Stimulated activated CD4-positive, alpha-beta T cell treated with anti-CD3 and anti-CD28 coated beads, Interleukin-1b, Interleukin-23, amount 100 ng/mL, for 48 hours (primary cell): ENCODE measurements around the gene STARD13.

Experiments used
- DNase-seq: peaks from one replicate; pipeline ENCODE4 v3.0.0-alpha.2; 2020

Gene STARD13

DNA sequence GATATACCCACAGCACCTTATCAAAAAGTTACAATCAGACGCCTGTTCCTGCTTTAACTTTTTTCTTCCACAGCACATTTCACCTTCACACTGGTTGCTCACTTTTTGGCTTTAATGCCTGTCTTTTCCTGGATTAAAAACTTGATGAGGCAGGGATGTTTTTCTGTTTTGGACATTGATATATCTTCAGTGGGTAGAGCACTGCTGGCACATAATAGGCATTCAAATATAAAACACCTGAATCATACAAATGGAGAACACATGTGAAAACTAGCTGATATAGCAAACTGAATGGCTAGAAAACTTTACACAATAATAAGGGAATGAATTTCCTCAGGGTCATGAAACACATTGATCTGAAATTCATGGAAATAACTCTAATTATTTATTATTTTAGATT, 65.6 kb downstream of the STARD13 start:
- DNase-seq: no peak

DNA sequence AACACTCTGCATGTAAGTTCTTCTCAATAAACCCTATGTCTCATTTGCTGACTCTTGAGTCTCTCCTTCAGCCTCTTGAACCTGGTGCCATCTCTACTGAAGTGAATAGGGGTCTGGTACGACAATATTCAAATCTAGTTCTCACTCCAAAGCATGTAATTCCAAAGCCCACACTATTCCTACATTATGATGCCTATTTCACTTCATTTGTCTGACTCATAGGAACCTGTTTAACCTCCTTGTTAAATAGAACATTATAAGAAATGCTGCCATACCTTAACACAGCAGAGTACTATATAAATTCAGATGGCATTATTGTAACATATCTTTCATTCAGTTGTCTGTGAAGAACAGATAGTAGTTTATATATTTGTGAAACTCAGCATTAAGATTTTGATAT, 67.1 kb downstream of the STARD13 start:
- no peak for DNase-seq

DNA sequence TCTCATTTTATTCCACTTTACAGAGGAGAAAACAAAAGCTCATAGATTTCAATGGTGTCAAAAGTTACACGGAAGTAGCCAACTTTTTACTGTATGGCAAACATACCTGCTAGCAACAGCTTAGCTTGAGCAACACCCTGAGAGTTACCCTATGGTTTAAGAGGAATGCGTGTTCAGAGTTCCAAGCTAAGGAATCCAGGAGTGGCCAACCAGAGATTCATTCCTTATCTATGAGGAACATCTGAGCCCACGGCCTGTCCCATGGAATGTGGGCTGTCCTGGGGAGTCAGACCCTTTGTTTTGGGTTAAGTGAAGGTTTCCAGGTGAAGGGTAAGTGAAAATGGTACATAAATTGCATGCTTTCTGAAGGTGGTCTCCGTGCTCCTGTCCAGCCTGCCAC, 67.5 kb downstream of the STARD13 start:
- DNase-seq: no peak

DNA sequence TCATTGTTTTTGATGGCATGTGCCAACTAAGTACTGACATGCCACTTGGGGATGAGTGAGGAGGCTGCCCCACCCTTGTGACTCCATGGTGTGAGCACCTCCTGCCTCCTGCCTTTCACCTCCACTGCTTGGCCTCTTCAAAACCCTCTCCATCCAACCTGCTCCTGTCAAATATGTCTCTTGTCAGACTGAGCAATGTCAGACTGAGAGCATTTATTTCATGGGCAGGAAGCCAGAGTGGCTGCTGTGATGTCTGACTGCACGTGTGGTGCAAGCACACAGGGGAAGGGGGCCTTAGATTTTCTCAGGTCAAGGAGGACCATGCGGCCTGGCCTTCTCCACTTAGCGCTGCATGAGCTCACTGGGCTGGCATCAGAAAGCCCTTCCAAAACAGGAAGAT, 68.3 kb downstream of the STARD13 start:
- no peak for DNase-seq

DNA sequence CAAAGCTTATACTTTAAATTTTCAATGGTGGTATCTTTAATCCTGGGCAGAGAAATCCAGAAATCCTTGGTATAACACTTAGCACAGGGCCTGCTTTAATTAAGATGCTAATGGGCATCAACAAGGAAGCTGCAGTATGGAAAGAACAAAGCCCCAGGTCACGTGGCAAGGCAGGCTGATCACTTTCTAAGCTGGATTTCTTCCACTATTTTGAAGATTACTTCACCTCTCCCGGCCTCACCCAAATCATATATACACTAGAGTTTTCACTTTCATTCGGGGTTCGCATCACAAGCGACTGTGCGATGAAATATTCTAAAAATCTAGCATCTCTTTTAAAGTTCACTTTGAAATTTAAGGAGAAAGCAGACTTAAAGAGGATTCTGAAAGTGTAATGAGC, 71.8 kb downstream of the STARD13 start:
- no peak for DNase-seq

DNA sequence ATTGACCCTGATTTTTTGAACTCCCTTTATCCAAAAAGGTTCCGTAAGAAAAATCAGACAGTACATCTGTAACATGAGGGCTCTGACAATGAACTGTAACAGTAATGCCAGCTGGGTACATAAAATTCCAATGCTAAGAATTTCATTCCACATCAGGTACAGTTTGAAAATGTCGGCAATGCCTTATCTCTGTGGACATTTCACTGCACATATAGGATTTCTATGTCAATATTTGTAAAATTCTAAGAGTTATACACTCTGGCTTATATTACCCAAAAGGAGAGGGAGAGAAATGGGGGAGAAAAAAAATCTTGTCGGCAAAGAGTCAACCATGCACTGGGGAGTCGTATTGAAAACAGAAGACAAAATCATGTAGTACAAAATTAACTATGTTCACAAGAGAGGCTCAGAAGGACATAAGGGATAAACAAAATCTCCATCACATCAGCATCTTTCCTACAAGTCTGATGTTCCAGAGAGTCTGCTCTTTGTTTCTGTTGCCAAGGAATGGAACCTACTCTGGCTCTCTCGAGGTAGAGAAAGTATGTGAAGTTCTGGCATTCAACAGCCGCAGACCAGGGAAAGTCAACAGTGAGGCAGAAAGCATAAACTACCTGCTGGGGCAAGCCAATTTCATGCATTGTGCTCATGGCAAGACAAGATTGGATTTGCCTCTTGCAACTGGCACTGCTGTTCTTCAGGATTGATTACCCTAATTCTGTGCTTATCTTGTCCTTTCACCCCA, 72.4 kb downstream of the STARD13 start:
- no peak for DNase-seq

DNA sequence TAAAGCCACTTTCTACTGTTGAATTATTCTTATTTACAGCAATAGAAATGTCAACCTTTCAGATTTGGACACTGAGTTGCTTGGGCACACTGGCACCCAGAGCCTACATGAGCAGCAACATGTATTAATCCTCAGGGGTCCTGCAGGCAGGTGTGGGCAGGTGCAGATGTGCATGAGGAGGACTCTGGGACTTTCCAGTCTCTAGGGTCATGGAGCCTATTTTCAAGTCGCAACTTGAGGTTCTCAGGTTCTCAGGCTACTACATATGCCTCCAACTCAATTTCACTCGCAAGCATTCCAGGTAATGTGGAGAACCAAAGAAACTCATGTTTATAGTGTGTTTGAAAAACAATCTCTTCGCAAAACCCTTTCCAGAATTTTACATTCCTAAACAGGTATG, 73.2 kb downstream of the STARD13 start:
- DNase-seq: no peak

DNA sequence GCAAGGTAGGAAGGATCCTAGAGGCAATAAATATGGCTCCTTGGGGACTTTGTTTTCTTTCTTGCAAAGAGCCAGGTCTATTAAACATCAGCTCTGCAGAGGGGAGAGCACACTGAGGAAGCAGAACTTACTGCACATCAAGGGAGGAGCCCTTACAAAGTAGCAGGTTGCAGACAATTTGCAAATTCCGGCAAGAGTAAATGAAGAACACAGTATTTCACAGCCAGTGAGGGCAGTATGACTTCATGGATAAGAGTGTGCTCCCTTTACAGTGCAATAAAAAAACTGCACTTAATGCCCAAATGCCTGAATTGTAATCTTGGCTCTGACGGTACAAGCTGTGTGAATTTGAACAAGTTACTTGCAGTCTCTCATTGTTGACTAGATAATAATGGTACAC, 75.5 kb downstream of the STARD13 start:
- no peak for DNase-seq

DNA sequence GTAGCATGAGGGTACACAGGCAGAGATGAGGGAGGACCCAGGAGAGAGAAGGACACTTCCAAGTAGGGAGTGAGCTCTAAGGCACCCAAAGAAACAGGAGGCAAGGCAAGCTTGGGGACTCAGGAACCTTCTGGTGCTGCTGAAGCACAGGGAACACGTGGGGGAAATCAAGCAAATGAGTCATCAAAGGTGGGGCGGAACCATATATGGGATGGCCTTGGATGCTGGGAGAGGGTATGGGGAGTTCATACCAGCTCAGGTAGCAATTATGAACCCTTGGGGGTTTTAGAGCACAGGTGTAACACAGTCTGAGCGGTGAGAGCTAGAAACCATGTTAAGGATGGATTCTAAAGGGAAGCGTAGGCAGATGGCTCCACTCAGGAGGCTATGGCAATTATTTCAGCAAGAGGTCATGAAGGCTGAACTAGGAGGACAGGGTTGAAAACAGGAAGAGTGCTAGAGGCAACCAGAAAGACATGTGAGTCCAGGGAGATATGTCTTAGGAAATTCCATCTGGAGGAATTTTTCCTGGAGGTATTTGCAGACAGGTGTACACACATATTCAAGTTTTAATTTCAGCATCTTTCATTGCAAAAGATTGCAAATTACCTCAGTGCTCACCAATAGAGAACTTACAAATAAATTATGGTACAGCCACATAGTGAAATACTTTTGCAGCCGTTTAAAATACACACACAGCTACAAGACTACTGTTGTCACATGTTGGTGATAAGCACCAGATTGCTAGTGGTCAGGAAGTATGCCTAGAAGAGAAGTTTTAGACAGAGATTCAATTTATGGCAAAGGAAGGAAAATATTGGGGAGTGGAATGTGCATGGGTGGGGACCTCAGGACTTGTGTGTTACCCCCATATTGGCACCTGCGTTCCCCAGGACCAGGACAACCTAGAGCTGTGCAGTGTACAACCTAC, 77.0 kb downstream of the STARD13 start:
- no peak for DNase-seq

DNA sequence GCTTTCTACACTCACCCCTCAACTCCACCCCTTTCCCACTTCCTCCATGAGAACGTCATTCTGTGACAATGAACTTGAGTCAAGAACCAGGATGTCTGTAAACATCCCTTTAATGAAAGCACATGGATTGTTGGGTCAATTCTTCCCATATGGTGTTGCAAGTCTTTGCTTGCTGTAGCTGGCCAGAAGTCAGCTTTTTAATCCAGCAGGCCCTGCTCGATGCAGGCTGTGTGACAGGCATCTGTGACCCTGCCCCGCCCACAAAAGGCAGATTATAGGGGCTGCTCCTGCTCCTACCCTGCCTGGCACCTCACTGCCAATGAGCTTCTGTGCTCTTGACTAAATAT, 78.0 kb downstream of the STARD13 start:
- no peak for DNase-seq

DNA sequence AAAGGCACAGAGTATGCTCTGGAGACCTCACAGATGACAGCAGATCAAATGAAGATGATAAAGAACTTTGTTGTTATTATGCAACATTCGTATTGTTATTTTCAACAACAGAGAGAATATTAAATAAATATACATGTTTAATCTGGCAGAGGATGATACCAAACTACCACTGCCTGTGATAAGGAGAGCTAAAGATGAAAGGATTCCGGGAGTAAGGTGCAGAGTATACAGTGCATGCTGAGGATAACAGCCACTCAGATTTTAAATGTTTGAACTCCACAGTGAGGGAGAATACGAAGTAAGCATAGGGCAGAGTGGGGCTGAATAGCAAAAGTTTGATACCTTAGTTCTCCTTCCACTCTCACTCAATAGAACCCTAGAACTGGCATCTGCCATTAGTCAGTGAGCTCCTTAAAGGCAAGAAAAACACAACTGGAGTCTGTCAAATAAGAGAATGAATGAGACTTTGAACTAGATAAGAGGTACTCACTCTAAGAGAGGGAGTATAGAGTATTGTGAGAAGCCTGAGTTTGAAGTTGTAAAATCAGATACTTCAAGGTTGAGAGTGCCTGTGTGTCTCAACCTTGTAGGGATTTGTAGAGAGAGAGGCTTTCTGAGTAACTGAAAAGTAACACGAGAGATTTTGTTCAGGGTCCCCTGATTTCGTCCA, 78.5 kb downstream of the STARD13 start:
- DNase-seq: no peak

DNA sequence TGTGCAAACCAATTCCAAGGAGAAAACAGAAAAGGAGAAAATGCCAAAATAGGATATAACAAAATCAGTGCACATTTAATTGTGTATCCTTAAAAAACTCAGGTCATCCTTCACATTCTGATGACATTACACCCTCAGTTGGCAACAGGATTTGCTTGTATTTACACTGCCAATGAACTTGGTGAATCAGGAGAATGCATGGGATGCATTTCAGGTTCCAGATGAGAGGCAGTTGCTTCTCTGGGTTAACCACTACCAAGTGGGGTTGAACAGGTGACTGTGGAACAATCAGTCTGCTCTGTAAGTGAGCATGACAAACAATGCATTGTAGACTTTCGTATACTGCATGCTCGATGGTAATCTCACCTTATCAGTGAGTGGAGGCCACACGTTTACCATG, 79.1 kb downstream of the STARD13 start:
- DNase-seq: no peak

DNA sequence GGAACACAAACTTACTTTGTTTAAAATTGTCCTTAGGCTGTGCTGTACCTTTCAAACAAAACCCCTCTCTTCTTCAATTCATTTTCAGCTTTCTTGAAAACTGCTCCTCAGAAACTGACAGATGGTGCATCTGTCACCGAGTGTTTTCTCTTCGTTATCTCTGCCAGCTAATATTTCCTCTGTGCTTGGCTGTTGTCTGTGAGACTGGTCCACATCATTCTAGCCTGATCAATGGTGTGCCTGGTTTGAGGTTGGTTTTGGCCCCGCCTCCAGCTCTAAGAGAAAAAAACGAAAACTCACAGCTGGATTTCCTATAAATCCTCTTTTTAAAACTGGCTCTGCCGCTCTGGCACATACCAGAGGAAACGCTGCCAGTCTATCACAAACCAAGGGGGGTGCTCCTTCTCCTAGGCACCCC, 79.7 kb downstream of the STARD13 start:
- DNase-seq: no peak

DNA sequence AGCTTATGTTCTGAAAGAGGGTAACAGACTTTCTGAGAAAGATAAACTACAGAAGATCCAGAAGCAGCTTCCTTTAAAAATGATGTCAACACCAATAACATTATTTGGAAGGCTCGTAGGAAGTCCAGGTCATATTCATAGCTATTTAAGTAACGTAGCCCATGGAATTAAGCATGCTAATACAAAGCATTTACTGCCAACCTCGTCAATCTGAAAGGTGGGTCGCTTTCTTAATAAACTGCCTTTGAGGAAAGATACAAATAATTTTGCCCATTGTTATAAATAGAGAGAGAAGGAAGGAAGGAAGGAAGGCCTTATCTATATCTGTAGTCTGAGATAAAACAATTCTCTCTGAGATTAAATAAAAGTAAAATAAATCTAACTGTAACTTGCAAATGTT, 80.3 kb downstream of the STARD13 start:
- DNase-seq: no peak

DNA sequence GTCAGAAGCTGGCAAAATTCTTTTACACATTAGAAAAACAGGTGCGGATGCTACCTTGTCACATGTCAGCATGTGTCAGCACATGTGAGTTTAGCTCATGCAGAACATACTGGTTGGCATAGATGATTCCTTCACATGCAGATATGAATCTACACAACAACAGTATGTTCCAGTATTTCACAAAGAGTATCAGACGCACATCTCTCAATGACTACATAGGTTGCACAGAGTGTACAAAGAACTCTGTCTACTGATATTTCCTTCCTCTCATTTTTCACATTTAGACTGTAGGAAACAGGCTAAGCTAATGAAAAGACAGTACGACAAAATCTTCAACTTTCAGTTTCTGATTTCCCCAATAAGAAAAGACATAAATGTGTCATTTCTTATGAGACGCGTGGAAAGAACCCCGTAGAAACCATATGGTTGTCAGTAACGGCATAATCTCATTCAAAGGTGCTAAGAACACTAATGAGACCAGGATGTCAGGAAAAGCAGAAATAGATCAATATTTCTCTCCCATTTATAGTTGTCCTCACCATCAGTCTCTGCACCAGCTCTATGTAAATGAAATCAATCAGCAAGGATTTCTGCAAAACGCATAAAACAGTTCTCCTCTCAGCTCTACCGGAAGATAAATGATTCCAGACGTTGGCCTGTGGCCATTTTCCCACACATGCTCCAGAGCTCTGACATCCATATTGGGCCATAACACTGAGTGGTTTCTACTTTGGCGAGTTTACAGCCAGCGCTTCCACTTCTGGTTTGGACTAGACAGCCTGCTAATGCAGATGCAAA, 81.2 kb downstream of the STARD13 start:
- DNase-seq: no peak

DNA sequence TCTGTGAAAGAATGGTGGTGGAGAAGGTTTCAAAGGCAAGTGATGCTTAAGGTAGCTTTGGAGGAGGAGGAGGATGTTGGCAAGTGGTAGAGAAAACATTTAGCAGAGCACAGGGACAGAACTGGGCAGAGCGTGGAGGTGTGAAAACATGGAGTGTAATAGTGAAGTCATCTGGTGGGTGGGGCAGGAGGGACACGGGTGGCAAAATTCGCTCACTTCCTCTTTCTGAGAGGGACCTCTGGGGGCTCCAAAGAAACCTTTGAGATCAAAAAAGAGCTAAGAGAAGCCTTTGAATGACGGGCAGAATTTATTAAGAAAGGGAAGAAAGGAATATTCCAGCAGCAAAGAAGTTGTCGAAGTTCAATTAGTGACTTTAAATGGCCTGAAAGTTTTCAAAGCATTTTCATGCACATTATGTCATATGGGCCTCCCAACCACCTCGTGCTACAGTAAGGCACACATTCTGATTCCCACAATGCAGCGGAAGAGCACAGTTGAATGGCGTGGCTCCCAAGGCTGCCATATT, 82.8 kb downstream of the STARD13 start:
- no peak for DNase-seq

DNA sequence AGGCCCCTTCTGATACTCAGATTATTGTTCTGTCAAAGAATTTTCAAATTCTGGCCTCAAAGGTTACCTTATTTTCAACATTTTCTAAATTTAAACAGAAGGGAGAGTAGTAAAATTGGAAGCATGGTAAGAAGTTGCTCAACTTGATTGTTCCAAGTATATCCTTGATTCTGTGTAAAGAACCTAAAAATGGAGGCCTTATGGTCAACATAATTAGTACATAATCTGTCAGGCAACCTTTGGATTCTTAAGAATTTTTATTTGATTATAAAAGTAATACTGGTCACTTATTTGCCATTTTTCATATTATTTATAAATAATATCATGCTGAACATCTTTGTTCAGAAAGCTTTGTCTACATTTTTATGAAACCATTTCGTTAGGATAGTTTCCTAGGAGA, 83.9 kb downstream of the STARD13 start:
- DNase-seq: no peak

DNA sequence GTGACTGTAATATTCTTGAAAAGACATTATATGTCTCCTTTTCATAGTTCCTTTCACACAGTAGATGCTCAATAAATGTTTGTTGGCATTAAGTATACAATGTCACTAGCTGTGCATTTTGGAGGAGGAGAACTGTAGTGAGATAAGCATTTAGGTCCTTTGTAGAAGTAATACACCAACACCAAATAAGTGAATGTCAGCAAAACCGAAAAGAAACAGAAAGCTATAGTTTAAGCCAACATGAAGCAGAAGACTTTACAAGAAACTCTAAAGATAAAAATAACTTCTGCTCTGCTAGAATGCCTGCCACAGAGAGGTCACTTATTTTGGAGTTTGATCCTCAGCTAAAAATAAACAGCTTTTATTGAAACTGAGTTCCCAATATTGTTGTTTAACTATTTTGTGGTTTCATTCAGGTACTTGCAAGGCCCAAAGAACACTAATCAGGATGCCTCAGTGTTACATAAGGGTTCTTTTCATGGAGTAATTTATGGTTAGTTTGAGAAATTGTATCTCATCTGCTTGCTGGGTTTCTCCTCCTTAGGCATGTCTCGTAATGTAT, 86.2 kb downstream of the STARD13 start:
- DNase-seq: no peak

DNA sequence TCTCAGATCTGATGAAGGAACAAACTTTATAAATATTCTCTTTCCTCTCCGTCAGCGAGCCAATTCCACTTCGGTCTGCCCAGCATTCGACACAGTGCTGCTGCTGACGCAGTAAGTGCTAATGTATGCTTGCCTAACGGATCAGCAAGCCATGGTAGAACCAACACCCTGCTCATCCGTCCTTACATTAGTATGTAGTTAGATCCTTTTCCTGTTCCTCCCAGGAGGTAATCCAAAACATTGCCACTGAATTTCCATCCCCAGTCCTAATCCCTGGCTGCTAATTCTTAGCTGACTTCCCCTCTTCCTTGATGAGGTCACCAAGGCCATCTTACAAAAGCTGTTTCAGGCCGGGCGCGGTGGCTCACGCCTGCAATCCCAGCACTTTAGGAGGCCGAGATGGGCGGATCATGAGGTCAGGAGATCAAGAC, 88.0 kb downstream of the STARD13 start:
- no peak for DNase-seq

DNA sequence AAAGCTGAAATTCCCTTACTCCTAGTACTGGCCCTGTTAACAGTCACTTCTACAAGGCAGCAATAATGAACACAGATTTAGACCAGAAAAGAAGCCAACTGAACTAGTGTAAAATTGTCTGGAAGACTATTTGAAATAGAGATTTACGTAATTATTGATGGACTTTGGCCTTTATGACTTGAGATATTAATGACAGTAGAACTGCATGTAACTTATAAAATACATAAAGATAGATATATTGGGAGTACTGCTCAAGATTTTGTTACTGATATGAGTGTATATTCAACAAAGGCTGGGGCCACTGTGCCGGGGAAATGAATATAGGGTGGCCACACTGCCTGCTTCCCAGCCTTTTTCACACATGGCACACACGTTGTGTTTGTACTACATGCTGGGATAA, 88.8 kb downstream of the STARD13 start:
- no peak for DNase-seq

DNA sequence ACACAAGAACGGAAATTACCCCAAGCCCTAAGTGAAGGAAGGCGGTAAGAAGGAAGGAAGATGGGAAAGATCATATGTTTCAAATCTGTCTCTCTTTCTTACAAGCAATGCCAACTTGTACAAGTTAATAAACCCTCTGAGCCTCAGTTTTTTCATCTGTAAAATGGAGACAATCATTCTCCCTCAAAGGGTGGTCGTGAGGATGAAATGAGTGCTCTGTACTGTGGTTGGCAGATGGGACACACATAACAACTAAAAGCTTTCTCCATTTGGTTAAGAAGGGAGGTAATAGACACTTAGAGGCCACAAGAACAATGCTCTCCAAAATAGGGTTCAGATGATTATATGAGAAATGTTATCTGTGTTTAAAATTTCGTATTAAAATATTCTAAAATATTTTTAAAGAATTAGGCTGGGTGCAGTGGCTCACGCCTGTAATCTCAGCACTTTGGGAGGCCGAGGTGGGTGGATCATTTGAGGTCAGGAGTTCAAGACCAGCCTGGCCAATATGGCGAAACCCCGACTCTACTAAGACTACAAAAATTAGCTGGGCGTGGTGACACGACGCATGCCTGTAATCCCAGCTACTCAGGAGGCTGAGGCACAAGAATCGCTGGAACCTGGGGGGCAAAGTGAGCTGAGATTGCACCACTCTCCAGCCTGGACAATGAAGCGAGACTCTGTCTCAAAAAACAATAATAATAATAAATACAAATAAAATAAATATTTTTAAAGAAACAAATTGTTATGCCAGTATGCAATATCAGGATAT, 89.7 kb downstream of the STARD13 start:
- no peak for DNase-seq
